Natural killer cell (primary cell): ENCODE measurements around the gene AFG3L2. TPM values are rescaled to one million over a fixed set of nuclear protein-coding genes. Genes with fewer than 3 reads are reported as not detected.
A peak's percentile ranks its signal among the peaks of the same experiment; 100 is the strongest.

Experiments used
- ATAC-seq, 3 donors: fragments of 150-1000 bp in 2 of 3; fragments of 200-7000 bp in 1 of 3; cut with Tn5 transposase; 1 replicate in 1 of 3; 2 replicates in 2 of 3; pipeline ENCODE4 v1.10.0; 2021; ENCODE audit warnings: mild to moderate bottlenecking in 2 of 3, moderate library complexity in 2 of 3
- DNase-seq, 2 donors: peaks; one replicate each; pipeline versions ENCODE4 v3.0.0 to v3.0.0-alpha.2; 2013 to 2021; ENCODE audit warnings: mixed read lengths in 1 of 2
- H3K27ac ChIP-seq: one replicate; pipeline ENCODE4 v1.5.1; 2013; ENCODE audit warnings: mild to moderate bottlenecking, low read length
- H3K27me3 ChIP-seq: one replicate; pipeline ENCODE4 v1.6.1; 2013; ENCODE audit warnings: low read length; ENCODE audit not compliant: control insufficient read depth, insufficient read depth
- H3K36me3 ChIP-seq: one replicate; pipeline ENCODE4 v1.6.1; 2013; ENCODE audit warnings: low read length; ENCODE audit not compliant: control insufficient read depth, insufficient read depth
- H3K4me1 ChIP-seq: one replicate; pipeline ENCODE4 v1.6.1; 2013; ENCODE audit warnings: low read length; ENCODE audit not compliant: control insufficient read depth, insufficient read depth
- H3K4me3 ChIP-seq: one replicate; pipeline ENCODE4 v1.5.1; 2013; ENCODE audit warnings: low read length
- H3K9me3 ChIP-seq: one replicate; pipeline ENCODE4 v1.6.1; 2013; ENCODE audit warnings: low read length; ENCODE audit not compliant: control insufficient read depth, insufficient read depth
- H3K27ac Mint-ChIP-seq, 2 donors: one replicate each; pipeline ENCODE4 v1.8.0; 2022; ENCODE audit warnings: mild to moderate bottlenecking in 2 of 2, mixed read lengths in 2 of 2, moderate library complexity in 1 of 2
- H3K27me3 Mint-ChIP-seq, 2 donors: one replicate each; pipeline ENCODE4 v1.8.0; 2022; ENCODE audit warnings: low read depth in 2 of 2, mixed read lengths in 2 of 2
- H3K36me3 Mint-ChIP-seq: one replicate; pipeline ENCODE4 v1.8.0; 2022; ENCODE audit warnings: mixed read lengths
- H3K4me1 Mint-ChIP-seq, 2 donors: one replicate each; pipeline ENCODE4 v1.8.0; 2022; ENCODE audit warnings: mixed read lengths in 2 of 2
- H3K4me3 Mint-ChIP-seq: one replicate; pipeline ENCODE4 v1.8.0; 2022; ENCODE audit warnings: mild to moderate bottlenecking, moderate library complexity, mixed read lengths
- H3K9me3 Mint-ChIP-seq, 2 donors: one replicate each; pipeline ENCODE4 v1.8.0; 2022; ENCODE audit warnings: mixed read lengths in 2 of 2
- WGBS: methylation state at CpG from one replicate; pipeline ENCODE4 v1.1.7; 2013; ENCODE audit warnings: missing lambda C conversion rate; ENCODE audit not compliant: insufficient coverage; 5-methylcytosine and 5-hydroxymethylcytosine counted together
- intact Hi-C: fragments of 100-400 bp; cut with micrococcal nuclease; formaldehyde crosslinking; loops from one replicate; pipeline ENCODE4 v1.14.2; 2022
- total RNA-seq, 4 donors: library from RNA; stranded (reverse); fragments of 120-200 nt in 1 of 4; gene quantifications; one replicate each; pipeline versions ENCODE4 v1.2.3 to v1.2.4, GENCODE V29; 2013 to 2022
- TF ChIP-seq, protein P1 (sequence below): fragments of 200-600 bp; IDR thresholded peaks from one replicate; pipeline ENCODE4 v1.8.0; 2022; ENCODE audit warnings: antibody characterized with exemption

Gene AFG3L2
- total RNA-seq, 3 donors from 2014 or later (not counting 1 experiment from before 2014, with no cell fraction given) = 31.9 to 36.4 (median 35.9) TPM

GRCh38 chr18:12352188-12352587 is 24.8 kb downstream of the AFG3L2 start:
- peaks cover 53% of the 10 kb centered on the region for H3K36me3 ChIP-seq
- H3K36me3 Mint-ChIP-seq = peaks cover 21% of the 10 kb centered on the region

DNA sequence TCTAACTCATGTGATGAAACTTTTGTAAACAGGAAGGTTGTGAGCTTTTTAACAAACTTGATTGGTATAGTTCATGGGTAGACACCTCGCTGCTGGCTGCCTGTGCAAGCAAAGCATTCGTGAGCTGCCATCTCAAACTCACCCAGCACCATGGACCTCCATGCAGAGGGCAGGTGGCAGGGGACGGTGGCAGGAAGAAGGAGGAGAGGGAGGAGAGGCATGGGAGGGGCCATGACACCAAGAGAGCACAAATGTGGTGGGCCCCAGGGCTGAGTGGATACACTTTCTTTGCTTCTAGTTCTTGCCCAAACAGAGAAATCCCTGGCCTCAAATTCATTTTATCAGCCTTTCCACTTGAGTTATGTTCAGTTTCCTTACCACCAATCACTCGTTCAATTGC is 29.1 kb downstream of the AFG3L2 start:
- no peak overlapping the region for H3K27ac Mint-ChIP-seq
- ATAC-seq (no peak), DNase-seq (no peak)
- intact Hi-C loops = no loop called here
- no peak overlapping the region for H3K27ac ChIP-seq
- WGBS = 83% methylated on average over 2 of the region's 4 CpGs
- no peaks in the 10 kb centered on the region for H3K27me3 ChIP-seq
- peaks cover 64% of the 10 kb centered on the region for H3K36me3 ChIP-seq
- H3K27me3 Mint-ChIP-seq = no peaks in the 10 kb centered on the region
- H3K36me3 Mint-ChIP-seq = peaks cover 39% of the 10 kb centered on the region
- H3K9me3 Mint-ChIP-seq = no peaks in the 10 kb centered on the region
- peaks cover 0 to 5% of the 10 kb centered on the region in 2 donors for H3K4me1 Mint-ChIP-seq
- H3K4me3 ChIP-seq = no peak overlapping the region
- H3K9me3 ChIP-seq = no peaks in the 10 kb centered on the region
- no peak overlapping the region for H3K4me3 Mint-ChIP-seq
- TF ChIP-seq, protein P1, sequence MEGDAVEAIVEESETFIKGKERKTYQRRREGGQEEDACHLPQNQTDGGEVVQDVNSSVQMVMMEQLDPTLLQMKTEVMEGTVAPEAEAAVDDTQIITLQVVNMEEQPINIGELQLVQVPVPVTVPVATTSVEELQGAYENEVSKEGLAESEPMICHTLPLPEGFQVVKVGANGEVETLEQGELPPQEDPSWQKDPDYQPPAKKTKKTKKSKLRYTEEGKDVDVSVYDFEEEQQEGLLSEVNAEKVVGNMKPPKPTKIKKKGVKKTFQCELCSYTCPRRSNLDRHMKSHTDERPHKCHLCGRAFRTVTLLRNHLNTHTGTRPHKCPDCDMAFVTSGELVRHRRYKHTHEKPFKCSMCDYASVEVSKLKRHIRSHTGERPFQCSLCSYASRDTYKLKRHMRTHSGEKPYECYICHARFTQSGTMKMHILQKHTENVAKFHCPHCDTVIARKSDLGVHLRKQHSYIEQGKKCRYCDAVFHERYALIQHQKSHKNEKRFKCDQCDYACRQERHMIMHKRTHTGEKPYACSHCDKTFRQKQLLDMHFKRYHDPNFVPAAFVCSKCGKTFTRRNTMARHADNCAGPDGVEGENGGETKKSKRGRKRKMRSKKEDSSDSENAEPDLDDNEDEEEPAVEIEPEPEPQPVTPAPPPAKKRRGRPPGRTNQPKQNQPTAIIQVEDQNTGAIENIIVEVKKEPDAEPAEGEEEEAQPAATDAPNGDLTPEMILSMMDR = no peak
- no peaks in the 10 kb centered on the region for H3K4me1 ChIP-seq

More at GRCh38 chr18:12352188-12352587, 24.8 kb downstream of the AFG3L2 start:
- TF ChIP-seq, protein P1 = no peak
- H3K4me3 ChIP-seq = no peak overlapping the region
- 100% methylated on average over 5 of the region's 5 CpGs for whole genome bisulfite sequencing
- H3K27me3 ChIP-seq = no peaks in the 10 kb centered on the region
- H3K9me3 Mint-ChIP-seq = no peaks in the 10 kb centered on the region
- no peak overlapping the region for H3K4me3 Mint-ChIP-seq
- no peak for DNase-seq
- no peaks in the 10 kb centered on the region for H3K27me3 Mint-ChIP-seq
- ATAC-seq = no peak
- H3K4me1 Mint-ChIP-seq = peaks cover 0 to 11% of the 10 kb centered on the region in 2 donors
- no peaks in the 10 kb centered on the region for H3K4me1 ChIP-seq
- no peak overlapping the region for H3K27ac Mint-ChIP-seq
- no peaks in the 10 kb centered on the region for H3K9me3 ChIP-seq
- intact Hi-C loops = no loop called here
- H3K27ac ChIP-seq = no peak overlapping the region

DNA sequence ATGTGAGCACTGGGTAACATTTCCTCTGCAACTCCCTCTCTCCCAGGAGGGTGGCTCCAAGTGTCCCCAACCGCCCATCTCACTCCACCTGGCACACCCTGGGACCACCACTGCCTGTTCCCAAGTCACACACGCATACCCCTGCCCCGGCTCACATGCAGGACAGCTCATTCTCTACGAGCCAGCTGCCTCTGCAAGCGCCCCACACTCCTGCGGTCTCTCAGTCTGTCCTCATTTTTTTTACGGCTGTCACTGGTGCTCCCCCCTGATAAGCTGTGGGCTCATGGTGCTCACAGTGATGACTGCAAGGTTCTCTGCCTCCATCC is 30.8 kb downstream of the AFG3L2 start:
- H3K27ac Mint-ChIP-seq = peak overlapping the region in 1 of 2 donors; percentile 4
- no peaks in the 10 kb centered on the region for H3K27me3 Mint-ChIP-seq
- H3K36me3 Mint-ChIP-seq = peaks cover 46% of the 10 kb centered on the region

More for the DNA sequence above, 30.8 kb downstream of the AFG3L2 start:
- Mint-ChIP-seq H3K4me3 (no peak overlapping the region), H3K9me3 (no peaks in the 10 kb centered on the region), H3K4me1 (peaks cover 0 to 5% of the 10 kb centered on the region in 2 donors)
- intact Hi-C loops = no loop called here
- H3K27ac ChIP-seq = no peak overlapping the region
- H3K9me3 ChIP-seq = no peaks in the 10 kb centered on the region
- DNase-seq = no peak
- ATAC-seq = no peak
- TF ChIP-seq, protein P1 = no peak
- H3K4me3 ChIP-seq = no peak overlapping the region
- WGBS = 94% methylated on average over 7 of the region's 7 CpGs
- H3K36me3 ChIP-seq = peaks cover 58% of the 10 kb centered on the region
- H3K27me3 ChIP-seq = no peaks in the 10 kb centered on the region
- no peaks in the 10 kb centered on the region for H3K4me1 ChIP-seq
